Neural cell (in vitro differentiated cells): Measurements from ENCODE around the gene SNRPD3.

Source experiments
- CTCF ChIP-seq: fragments of 450-650 bp; IDR thresholded peaks from 2 replicates; pipeline ENCODE4 v1.5.1; 2014; ENCODE audit warnings: antibody characterized with exemption, mild to moderate bottlenecking, moderate library complexity; ENCODE audit not compliant: poor library complexity, severe bottlenecking
- EP300 ChIP-seq: fragments of 450-650 bp; conservative IDR thresholded peaks from 2 replicates; pipeline ENCODE4 v1.6.1; 2014; ENCODE audit warnings: antibody characterized with exemption, mild to moderate bottlenecking, moderate library complexity; ENCODE audit not compliant: poor library complexity, severe bottlenecking
- EZH2 ChIP-seq: fragments of 200-600, 300-800 bp; shearing (Covaris generic), sonication (generic); IDR thresholded peaks from 2 replicates; pipeline ENCODE4 v1.6.1; 2014; ENCODE audit warnings: antibody characterized with exemption, low read length, borderline replicate concordance, mild to moderate bottlenecking; ENCODE audit not compliant: insufficient read depth, poor library complexity, severe bottlenecking
- POLR2AphosphoS5 ChIP-seq: IDR thresholded peaks from 2 replicates; pipeline ENCODE4 v1.6.1; 2012
- RAD21 ChIP-seq: fragments of 450-650 bp; conservative IDR thresholded peaks from 2 replicates; pipeline ENCODE4 v1.6.1; 2014; ENCODE audit warnings: antibody characterized with exemption, mild to moderate bottlenecking, moderate library complexity
- REST ChIP-seq: IDR thresholded peaks from 2 replicates; pipeline ENCODE4 v1.6.1; 2012; ENCODE audit warnings: borderline replicate concordance
- SMC3 ChIP-seq: fragments of 450-650 bp; conservative IDR thresholded peaks from 2 replicates; pipeline ENCODE4 v1.6.1; 2014; ENCODE audit warnings: antibody characterized with exemption, mild to moderate bottlenecking, moderate library complexity; ENCODE audit not compliant: poor library complexity
- TAF1 ChIP-seq: IDR thresholded peaks from 2 replicates; pipeline ENCODE4 v1.6.1; 2012; ENCODE audit warnings: low read depth

- TF ChIP-seq POLR2AphosphoS5 (no peak), CTCF (no peak), EZH2 (no peak), SMC3 (no peak), RAD21 (no peak), REST (no peak), EP300 (no peak), TAF1 (no peak)
Observed at GRCh38 chr22:24567668-24568067, 11.9 kb downstream of the SNRPD3 start.
